ENCODE measurements around the gene CYGB.
"Not testable (repeated sequence)": the region's sequence is repeated elsewhere in the genome, so short reads cannot be mapped to it uniquely, and the experiment has no call there.

The CYGB gene

GRCh38 chr17:76540381-76541300 is 3.1 kb upstream of the CYGB start:
- intact Hi-C loops (cut with DNase I), result no loop called here
- DNase-seq, result peak; percentile 95 to 100 (median 98)

- intact Hi-C loops (cut with DNase I), result no loop called here
- peak in 3 of 10 donors; percentile 41 to 80 (median 64) for DNase-seq
Measured at GRCh38 chr17:76539631-76540271, 2.2 kb upstream of the CYGB start, which contains the start of gene PRCD. TSS of gene PRCD (plus strand) at chr17:76540044. CDS start at chr17:76540142, 98 bp downstream.

- DNase-seq, result peak in 2 of 10 donors; percentile 7 to 46
- intact Hi-C loops (cut with DNase I), result no loop called here
Measured at GRCh38 chr17:76538941-76539570, 1.5 kb upstream of the CYGB start.

GRCh38 chr17:76538281-76538931 is 897 bp upstream of the CYGB start:
- DNase-seq, result peak in 3 of 10 donors; percentile 28 to 86 (median 84)
- intact Hi-C loops (cut with DNase I), result no loop called here

- DNase-seq, result peak in 3 of 10 donors; percentile 39 to 90 (median 88)
- intact Hi-C loops (cut with DNase I), result no loop called here
Measured at GRCh38 chr17:76537288-76537577, 276 bp downstream of the CYGB start.

- intact Hi-C loops (cut with DNase I), result no loop called here
- DNase-seq, result peak in 3 of 10 donors; percentile 7 to 83 (median 56)
Measured at GRCh38 chr17:76536511-76537287, 810 bp downstream of the CYGB start.

GRCh38 chr17:76535788-76536510 is 1.6 kb downstream of the CYGB start:
- peak in 3 of 10 donors; percentile 16 to 75 (median 62) for DNase-seq
- intact Hi-C loops (cut with DNase I), result no loop called here

- peak in 3 of 10 donors; percentile 84 to 92 (median 87) for DNase-seq
- intact Hi-C loops (cut with DNase I), result no loop called here
Measured at GRCh38 chr17:76534831-76535732, 2.4 kb downstream of the CYGB start.

- intact Hi-C loops (cut with DNase I), result not testable (repeated sequence)
- peak in 1 of 10 donors; percentile 66 for DNase-seq
Measured at GRCh38 chr17:76533640-76534359, 3.7 kb downstream of the CYGB start.

GRCh38 chr17:76532072-76532651 is 5.3 kb downstream of the CYGB start:
- intact Hi-C loops (cut with DNase I), result no loop called here
- DNase-seq, result peak in 1 of 10 donors; percentile 51

GRCh38 chr17:76531486-76532038 is 5.9 kb downstream of the CYGB start:
- intact Hi-C loops (cut with DNase I), result no loop called here
- peak in 1 of 10 donors; percentile 63 for DNase-seq

- intact Hi-C loops (cut with DNase I), result no loop called here
Measured at GRCh38 chr17:76530811-76531485, 6.6 kb downstream of the CYGB start.

GRCh38 chr17:76530095-76530723 is 7.3 kb downstream of the CYGB start:
- DNase-seq, result no peak
- intact Hi-C loops (cut with DNase I), result no loop called here

More at GRCh38 chr17:76530811-76531485, 6.6 kb downstream of the CYGB start:
- no peak for DNase-seq

GRCh38 chr17:76529224-76530094 is 8.1 kb downstream of the CYGB start:
- DNase-seq, result peak in 4 of 10 donors; percentile 50 to 90 (median 74)
- intact Hi-C loops (cut with DNase I), result no loop called here
